ENCODE data around the gene GNA12.
"Not testable (repeated sequence)": the region's sequence is repeated elsewhere in the genome, so short reads cannot be mapped to it uniquely, and the experiment has no call there.

Gene GNA12

DNA sequence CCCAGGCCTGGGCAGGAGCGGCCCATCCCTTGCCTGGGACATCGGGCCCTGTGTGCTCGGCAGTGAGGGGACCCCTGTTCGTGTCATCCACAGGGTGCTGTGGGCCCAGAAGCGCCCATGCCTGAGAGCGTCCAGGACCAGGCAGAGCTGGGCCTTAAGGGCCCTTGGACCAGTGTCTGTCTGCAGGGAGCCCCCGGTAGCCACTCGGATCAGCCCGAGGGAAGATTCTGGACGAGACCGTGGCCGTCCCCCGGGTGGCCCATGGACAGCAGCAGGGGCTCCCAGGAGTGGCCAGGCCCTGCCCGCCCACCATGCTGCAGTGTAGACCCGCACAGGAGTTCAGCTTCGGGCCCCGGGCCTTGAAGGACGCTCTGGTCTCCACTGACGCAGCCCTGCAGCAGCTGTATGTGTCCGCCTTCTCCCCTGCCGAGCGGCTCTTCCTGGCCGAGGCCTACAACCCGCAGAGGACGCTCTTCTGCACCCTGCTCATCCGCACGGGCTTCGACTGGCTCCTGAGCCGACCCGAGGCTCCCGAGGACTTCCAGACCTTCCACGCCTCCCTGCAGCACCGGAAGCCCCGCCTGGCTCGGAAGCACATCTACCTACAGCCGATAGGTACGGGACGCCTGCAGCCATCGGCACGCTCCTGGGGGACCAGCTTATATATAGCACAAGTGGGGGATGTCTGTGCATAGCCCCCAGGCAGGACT, 143.8 kb downstream of the GNA12 start:
- no peak overlapping the region for H3K4me3 ChIP-seq (ENCODE audit: low read length)
- no peaks in the 10 kb centered on the region for H3K36me3 ChIP-seq (ENCODE audit: control insufficient read depth, insufficient read depth, low read length, severe bottlenecking)
- peaks cover 4% of the 10 kb centered on the region for H3K4me1 ChIP-seq (ENCODE audit: control insufficient read depth, insufficient read depth, low read length)
- H3K9ac ChIP-seq (ENCODE audit: low read length) = no peak overlapping the region
- no peaks in the 10 kb centered on the region for H3K9me3 ChIP-seq (ENCODE audit: control insufficient read depth, low read length)
- H3K27me3 ChIP-seq (replicated peaks; ENCODE audit: control insufficient read depth, insufficient read depth, low read length) = peaks cover 3% of the 10 kb centered on the region
- no peak for DNase-seq (ENCODE audit: low read depth)

DNA sequence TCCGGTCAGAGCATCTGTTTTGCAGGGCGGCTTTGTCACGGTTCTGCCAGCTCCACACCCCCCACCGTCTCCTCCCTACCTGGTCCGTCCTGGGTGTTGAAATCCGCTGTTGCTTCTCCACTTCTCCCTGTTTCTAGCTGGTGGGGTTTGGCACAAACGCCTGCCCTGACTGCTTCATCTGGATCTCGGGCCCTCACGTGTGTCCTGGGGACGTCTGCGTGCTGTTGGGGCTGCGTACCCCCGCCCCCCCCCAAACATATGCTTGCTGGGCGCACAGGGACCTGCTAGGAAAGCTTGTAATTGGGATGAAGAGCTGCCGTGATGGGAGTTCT, 144.9 kb downstream of the GNA12 start:
- peaks cover 4% of the 10 kb centered on the region for H3K4me1 ChIP-seq (ENCODE audit: control insufficient read depth, insufficient read depth, low read length)
- H3K9ac ChIP-seq (ENCODE audit: low read length) = no peak overlapping the region
- no peaks in the 10 kb centered on the region for H3K36me3 ChIP-seq (ENCODE audit: control insufficient read depth, insufficient read depth, low read length, severe bottlenecking)
- H3K9me3 ChIP-seq (ENCODE audit: control insufficient read depth, low read length) = no peaks in the 10 kb centered on the region
- H3K4me3 ChIP-seq (ENCODE audit: low read length) = no peak overlapping the region
- H3K27me3 ChIP-seq (replicated peaks; ENCODE audit: control insufficient read depth, insufficient read depth, low read length) = peaks cover 3% of the 10 kb centered on the region
- no peak for DNase-seq (ENCODE audit: low read depth)

DNA sequence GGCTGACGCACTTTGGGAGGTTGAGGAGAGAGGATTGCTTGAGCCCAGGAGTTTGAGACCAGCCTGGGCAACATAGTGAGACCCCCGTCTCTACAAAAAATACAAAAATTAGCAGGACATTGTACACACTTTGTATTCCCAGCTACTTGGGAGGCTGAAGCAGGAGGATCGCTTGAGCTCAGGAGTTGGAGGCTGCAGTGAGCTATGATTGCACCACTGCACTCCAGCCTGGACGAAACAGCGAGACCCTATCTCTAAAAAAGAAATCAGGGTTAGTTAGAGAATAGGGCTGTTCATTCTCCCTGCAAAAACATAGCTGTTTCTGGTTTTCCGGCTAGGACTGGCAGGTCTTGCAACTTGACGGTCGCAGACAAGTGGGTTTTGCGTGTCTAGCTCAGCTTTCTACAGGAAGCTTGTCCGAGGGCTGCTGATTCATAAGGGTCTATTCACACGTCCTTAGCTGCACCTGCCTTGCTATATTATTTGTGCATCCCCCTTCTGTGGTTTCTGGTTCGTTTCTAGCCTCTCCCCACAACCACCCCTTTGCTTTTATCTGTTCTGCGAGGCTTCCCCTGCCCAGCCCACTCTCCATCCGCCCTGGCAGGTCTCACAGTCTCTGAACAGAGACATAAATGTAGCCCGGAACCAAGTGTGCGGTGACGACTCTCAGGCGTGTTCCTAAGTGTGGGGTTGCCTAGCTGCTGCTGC, 145.4 kb downstream of the GNA12 start:
- Histone ChIP-seq H3K4me1 (ENCODE audit: control insufficient read depth, insufficient read depth, low read length) (peaks cover 4% of the 10 kb centered on the region), H3K27me3 (replicated peaks; ENCODE audit: control insufficient read depth, insufficient read depth, low read length) (peaks cover 3% of the 10 kb centered on the region), H3K4me3 (ENCODE audit: low read length) (no peak overlapping the region), H3K36me3 (ENCODE audit: control insufficient read depth, insufficient read depth, low read length, severe bottlenecking) (no peaks in the 10 kb centered on the region), H3K9me3 (ENCODE audit: control insufficient read depth, low read length) (no peaks in the 10 kb centered on the region), H3K9ac (ENCODE audit: low read length) (no peak overlapping the region)
- no peak for DNase-seq (ENCODE audit: low read depth)

DNA sequence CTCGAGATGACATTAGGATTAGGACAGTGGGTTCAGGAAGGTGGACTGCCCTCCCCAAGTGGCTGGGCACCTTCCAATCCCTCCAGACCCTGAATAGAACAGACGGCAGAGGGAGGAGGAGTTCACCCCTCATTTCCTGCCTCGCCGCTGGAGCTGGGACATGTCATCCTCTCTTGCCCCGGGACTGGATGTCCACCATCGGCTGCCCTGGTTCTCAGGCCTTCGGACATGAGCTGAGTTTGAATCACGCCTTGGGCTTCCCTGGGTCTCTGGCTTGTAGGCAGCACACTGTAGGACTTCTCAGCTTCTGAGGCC, 150.0 kb downstream of the GNA12 start:
- DNase-seq (ENCODE audit: low read depth); H3K36me3 ChIP-seq (ENCODE audit: control insufficient read depth, insufficient read depth, low read length, severe bottlenecking); H3K4me3 ChIP-seq (ENCODE audit: low read length); H3K9ac ChIP-seq (ENCODE audit: low read length); H3K4me1 ChIP-seq (ENCODE audit: control insufficient read depth, insufficient read depth, low read length); H3K27me3 ChIP-seq (replicated peaks; ENCODE audit: control insufficient read depth, insufficient read depth, low read length); H3K9me3 ChIP-seq (ENCODE audit: control insufficient read depth, low read length): not testable (repeated sequence)

DNA sequence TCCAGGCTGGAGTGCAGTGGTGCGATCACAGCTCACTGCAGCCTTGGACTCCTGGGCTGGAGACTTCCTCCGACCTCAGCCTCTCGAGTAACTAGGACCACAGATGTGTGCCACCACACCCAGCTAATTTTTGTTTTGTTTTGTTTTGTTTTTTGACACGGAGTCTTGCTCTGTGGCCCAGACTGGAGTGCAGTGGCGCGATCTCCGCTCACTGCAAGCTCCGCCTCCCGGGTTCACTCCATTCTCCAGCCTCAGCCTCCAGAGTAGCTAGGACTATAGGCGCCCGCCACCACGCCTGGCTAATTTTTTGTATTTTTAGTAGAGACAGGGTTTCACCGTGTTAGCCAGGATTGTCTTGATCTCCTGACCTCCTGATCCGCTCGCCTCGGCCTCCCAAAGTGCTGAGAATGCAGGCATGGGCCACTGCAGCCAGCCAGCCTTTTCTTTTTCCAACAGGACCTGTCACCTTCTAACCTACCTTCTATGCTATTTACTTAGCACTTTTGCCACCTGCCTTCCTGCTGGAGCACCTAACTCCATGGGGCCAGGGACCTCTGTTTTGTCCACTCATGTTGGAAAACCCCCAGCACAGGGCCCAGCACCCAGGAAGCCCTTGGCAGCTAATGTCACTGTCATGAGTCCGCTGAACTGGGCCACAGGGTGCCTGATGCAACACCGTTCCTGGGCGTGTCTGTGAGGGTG, 150.5 kb downstream of the GNA12 start:
- H3K27me3 ChIP-seq (replicated peaks; ENCODE audit: control insufficient read depth, insufficient read depth, low read length); H3K4me3 ChIP-seq (ENCODE audit: low read length); H3K9ac ChIP-seq (ENCODE audit: low read length); H3K4me1 ChIP-seq (ENCODE audit: control insufficient read depth, insufficient read depth, low read length); H3K36me3 ChIP-seq (ENCODE audit: control insufficient read depth, insufficient read depth, low read length, severe bottlenecking); DNase-seq (ENCODE audit: low read depth); H3K9me3 ChIP-seq (ENCODE audit: control insufficient read depth, low read length): not testable (repeated sequence)

DNA sequence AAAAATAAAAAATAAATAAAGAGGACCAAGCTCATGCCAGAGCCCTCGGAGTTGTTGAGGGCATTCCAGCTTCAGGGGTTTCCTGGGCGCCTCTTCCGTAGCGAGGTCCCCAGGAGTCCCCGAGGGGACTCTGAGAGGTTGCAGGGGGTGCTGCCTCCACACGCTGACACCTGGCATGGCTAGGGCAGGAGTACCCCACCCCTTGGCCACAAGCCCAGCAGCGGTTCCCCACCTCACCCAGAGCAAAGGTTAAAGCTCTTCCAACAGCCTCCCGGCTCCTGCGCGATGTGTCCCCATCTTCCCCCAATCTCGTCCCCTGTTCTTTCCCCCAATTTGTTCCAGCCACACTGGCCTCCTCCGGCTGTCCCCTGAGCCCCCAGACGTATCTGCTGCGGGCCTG, 151.6 kb downstream of the GNA12 start:
- Histone ChIP-seq H3K27me3 (replicated peaks; ENCODE audit: control insufficient read depth, insufficient read depth, low read length) (peaks cover 6% of the 10 kb centered on the region), H3K36me3 (ENCODE audit: control insufficient read depth, insufficient read depth, low read length, severe bottlenecking) (no peaks in the 10 kb centered on the region), H3K9ac (ENCODE audit: low read length) (no peak overlapping the region), H3K4me3 (ENCODE audit: low read length) (no peak overlapping the region), H3K4me1 (ENCODE audit: control insufficient read depth, insufficient read depth, low read length) (peaks cover 8% of the 10 kb centered on the region), H3K9me3 (ENCODE audit: control insufficient read depth, low read length) (no peaks in the 10 kb centered on the region)
- DNase-seq (ENCODE audit: low read depth) = no peak

DNA sequence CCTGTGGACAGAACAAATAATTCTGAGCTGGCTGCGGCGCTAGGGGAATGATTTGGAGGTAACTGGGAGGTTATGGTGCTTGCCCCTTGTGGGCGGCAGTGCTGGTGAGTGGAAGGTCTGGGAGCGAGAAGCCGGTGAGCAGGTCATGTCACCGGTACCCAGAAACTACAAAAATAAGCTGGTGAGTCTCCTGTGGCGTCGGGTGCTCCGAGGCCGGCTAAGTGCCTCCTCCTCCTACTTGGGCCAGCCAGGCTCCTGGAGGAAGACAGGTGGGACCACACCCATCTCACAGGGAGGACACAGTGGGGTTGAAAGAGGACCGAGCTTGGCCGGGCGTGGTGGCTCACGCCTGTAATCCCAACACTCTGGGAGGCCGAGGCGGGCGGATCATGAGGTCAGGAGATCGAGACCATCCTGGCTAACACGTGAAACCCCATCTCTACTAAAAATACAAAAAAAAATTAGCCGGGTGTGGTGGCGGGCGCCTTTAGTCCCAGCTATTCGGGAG, 152.1 kb downstream of the GNA12 start:
- not testable (repeated sequence) for H3K36me3 ChIP-seq (ENCODE audit: control insufficient read depth, insufficient read depth, low read length, severe bottlenecking); DNase-seq (ENCODE audit: low read depth); H3K27me3 ChIP-seq (replicated peaks; ENCODE audit: control insufficient read depth, insufficient read depth, low read length); H3K4me1 ChIP-seq (ENCODE audit: control insufficient read depth, insufficient read depth, low read length); H3K4me3 ChIP-seq (ENCODE audit: low read length); H3K9me3 ChIP-seq (ENCODE audit: control insufficient read depth, low read length); H3K9ac ChIP-seq (ENCODE audit: low read length)

DNA sequence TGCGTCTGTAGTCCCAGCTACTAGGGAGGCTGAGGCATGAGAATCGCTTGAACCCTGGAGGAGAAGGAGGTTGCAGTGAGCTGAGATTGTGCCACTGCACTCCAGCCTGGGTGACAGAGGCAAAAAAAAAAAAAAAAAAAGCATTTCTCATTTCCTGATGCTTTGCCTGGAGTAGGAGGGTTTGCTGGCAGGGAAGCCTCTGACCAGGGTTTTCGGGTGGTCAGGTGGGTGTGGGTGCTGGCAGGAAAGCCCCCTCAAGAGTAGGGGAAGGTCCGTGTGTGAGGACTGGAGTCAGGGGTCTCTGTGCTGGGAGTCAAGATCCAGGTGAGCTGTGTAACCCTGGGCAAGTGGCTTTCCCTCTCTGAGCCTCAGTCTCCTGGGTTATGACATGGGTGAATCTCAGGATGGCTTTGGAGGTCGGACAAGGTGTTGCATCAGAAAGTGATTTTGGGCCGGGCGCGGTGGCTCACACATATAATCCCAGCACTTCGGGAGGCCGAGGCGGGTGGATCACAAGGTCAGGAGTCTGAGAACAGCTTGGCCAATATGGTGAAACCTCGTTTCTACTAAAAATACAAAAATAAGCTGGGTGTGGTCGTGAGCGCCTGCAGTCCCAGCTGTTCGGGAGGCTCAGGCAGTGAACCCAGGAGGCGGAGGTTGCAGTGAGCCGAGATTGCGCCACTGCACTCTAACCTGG, 152.9 kb downstream of the GNA12 start:
- no peak overlapping the region for H3K4me3 ChIP-seq (ENCODE audit: low read length)
- no peak overlapping the region for H3K9ac ChIP-seq (ENCODE audit: low read length)
- H3K36me3 ChIP-seq (ENCODE audit: control insufficient read depth, insufficient read depth, low read length, severe bottlenecking) = no peaks in the 10 kb centered on the region
- no peak for DNase-seq (ENCODE audit: low read depth)
- no peaks in the 10 kb centered on the region for H3K9me3 ChIP-seq (ENCODE audit: control insufficient read depth, low read length)
- peaks cover 6% of the 10 kb centered on the region for H3K27me3 ChIP-seq (replicated peaks; ENCODE audit: control insufficient read depth, insufficient read depth, low read length)
- H3K4me1 ChIP-seq (ENCODE audit: control insufficient read depth, insufficient read depth, low read length) = peaks cover 9% of the 10 kb centered on the region

DNA sequence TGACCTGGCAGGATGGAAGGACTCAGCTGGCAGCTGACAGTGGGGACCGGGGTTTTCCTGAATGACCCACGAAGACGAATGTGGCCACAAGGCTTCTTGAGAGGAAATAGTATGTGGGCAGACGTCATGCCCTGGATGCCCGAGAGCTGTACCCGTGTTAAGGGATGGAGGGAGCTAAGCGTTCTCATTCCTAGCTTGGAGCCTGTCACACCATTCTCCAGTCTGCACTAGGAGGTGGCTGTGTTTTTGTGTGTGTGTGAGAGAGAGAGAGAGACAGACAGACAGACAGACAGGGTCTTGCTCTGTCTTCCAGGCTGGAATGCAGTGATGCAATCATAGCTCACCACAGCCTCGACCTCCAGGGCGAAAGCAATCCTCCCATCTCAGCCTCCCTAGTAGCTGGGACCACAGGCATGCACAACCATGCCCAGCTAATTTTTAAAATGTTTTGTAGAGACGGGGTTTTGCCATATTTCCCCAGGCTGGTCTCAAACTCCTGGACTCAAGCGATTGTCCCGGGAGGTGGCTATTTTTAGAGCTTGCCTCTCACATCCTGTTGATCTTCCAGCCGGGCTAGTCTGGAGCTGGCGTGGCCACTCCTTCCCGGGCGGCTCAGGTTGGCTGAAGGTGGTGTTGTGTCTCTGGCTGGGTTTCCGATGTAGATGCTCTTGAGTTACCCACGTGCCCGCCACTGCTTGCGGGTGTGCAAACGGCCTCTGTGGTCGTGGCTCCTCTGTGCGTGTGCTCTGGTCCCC, 154.0 kb downstream of the GNA12 start:
- Histone ChIP-seq H3K4me1 (ENCODE audit: control insufficient read depth, insufficient read depth, low read length) (peaks cover 9% of the 10 kb centered on the region), H3K27me3 (replicated peaks; ENCODE audit: control insufficient read depth, insufficient read depth, low read length) (peaks cover 10% of the 10 kb centered on the region), H3K9ac (ENCODE audit: low read length) (no peak overlapping the region), H3K9me3 (ENCODE audit: control insufficient read depth, low read length) (no peaks in the 10 kb centered on the region), H3K36me3 (ENCODE audit: control insufficient read depth, insufficient read depth, low read length, severe bottlenecking) (no peaks in the 10 kb centered on the region), H3K4me3 (ENCODE audit: low read length) (no peak overlapping the region)
- peak; percentile 56 for DNase-seq (ENCODE audit: low read depth)

DNA sequence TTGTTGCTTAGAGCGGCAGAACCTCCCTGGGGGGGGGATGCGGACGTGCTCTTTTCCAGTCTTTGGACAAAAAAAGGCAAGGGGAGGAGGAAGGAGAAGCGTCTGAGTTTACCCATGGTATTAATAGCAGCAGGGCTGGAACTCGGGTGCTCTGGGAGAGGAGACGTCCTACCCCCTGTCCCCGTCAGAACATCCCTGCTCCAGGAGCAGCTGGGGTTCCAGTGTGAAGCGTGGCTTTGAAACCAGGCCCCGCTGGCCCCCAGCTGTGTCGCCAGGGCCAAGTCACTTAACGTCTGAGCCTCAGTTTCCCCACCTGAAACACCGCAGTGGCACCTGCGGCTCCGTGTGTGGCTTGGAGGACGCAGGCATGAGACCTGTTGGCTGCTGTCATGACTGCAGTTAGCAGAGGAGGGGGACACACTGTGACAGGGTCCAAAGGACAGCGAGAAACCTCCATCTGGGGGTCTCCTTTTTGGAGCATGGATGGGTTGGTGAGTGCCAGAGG, 154.7 kb downstream of the GNA12 start:
- H3K4me3 ChIP-seq (ENCODE audit: low read length) = no peak overlapping the region
- no peaks in the 10 kb centered on the region for H3K9me3 ChIP-seq (ENCODE audit: control insufficient read depth, low read length)
- no peak overlapping the region for H3K9ac ChIP-seq (ENCODE audit: low read length)
- no peaks in the 10 kb centered on the region for H3K36me3 ChIP-seq (ENCODE audit: control insufficient read depth, insufficient read depth, low read length, severe bottlenecking)
- H3K27me3 ChIP-seq (replicated peaks; ENCODE audit: control insufficient read depth, insufficient read depth, low read length) = peaks cover 10% of the 10 kb centered on the region
- no peak for DNase-seq (ENCODE audit: low read depth)
- peaks cover 9% of the 10 kb centered on the region for H3K4me1 ChIP-seq (ENCODE audit: control insufficient read depth, insufficient read depth, low read length)
